Midbrain (tissue), 1 donor: ENCODE measurements around the gene SLC25A22.
A peak's percentile ranks its signal among the peaks of the same experiment; 100 is the strongest.

Experiments
- DNase-seq: peaks from one replicate; lab custom pipeline; 2025; lab: John Stamatoyannopoulos, UW

Gene SLC25A22

GRCh38 chr11:821512-822371 lies 23.7 kb upstream of the SLC25A22 start:
- no peak for DNase-seq

GRCh38 chr11:820655-821511 lies 22.8 kb upstream of the SLC25A22 start:
- peak; percentile 24 for DNase-seq

- DNase-seq, result peak; percentile 61
Measured at GRCh38 chr11:819943-820649, 22.0 kb upstream of the SLC25A22 start.

- peak; percentile 94 for DNase-seq
Measured at GRCh38 chr11:819129-819931, 21.2 kb upstream of the SLC25A22 start.

GRCh38 chr11:818396-819128 lies 20.5 kb upstream of the SLC25A22 start, which contains the start of gene PNPLA2:
Gene PNPLA2, plus strand, starts transcription at chr11:818914. Its CDS starts 805 bp downstream, at chr11:819719.
- DNase-seq, result no peak

GRCh38 chr11:816433-816779 lies 18.3 kb upstream of the SLC25A22 start:
- DNase-seq, result no peak

- no peak for DNase-seq
Measured at GRCh38 chr11:815675-816432, 17.8 kb upstream of the SLC25A22 start.

GRCh38 chr11:813456-814096 lies 15.5 kb upstream of the SLC25A22 start:
- DNase-seq, result no peak

- DNase-seq, result no peak
Measured at GRCh38 chr11:813072-813455, 15.0 kb upstream of the SLC25A22 start.

- DNase-seq, result no peak
Measured at GRCh38 chr11:812390-812789, 14.3 kb upstream of the SLC25A22 start.

- no peak for DNase-seq
Measured at GRCh38 chr11:811446-812245, 13.6 kb upstream of the SLC25A22 start.

- DNase-seq, result no peak
Measured at GRCh38 chr11:810040-810567, 12.0 kb upstream of the SLC25A22 start.

- peak; percentile 98 for DNase-seq
Measured at GRCh38 chr11:809287-810039, 11.4 kb upstream of the SLC25A22 start, which contains the start of gene RPLP2. Gene RPLP2, plus strand, starts transcription at chr11:809967. Its CDS starts 268 bp downstream, at chr11:810235.

- DNase-seq, result peak; percentile 78
Measured at GRCh38 chr11:808427-809286, 10.6 kb upstream of the SLC25A22 start.

- DNase-seq, result no peak
Measured at GRCh38 chr11:804599-804964, 6.5 kb upstream of the SLC25A22 start.

- DNase-seq, result no peak
Measured at GRCh38 chr11:803770-804598, 5.9 kb upstream of the SLC25A22 start.
